HepG2 (cell line): ENCODE measurements around the gene SH3BP2. TPM values are rescaled to one million over a fixed set of nuclear protein-coding genes. Genes with fewer than 3 reads are reported as not detected.

Source experiments
- ATAC-seq: fragments of 200-7000 bp; cut with Tn5 transposase; 3 replicates; pipeline ENCODE4 v1.9.1; 2020; ENCODE audit warnings: mild to moderate bottlenecking, moderate library complexity
- BruUV-seq: library from RNA; stranded (reverse); fragments of 400-500 nt; replicated peaks from 2 replicates; lab custom pipeline; 2021; lab: Mats Ljungman, UMichigan
- CTCF ChIA-PET: fragments of 300-600 bp; formaldehyde crosslinking; extraction: SDS; loops from one replicate; lab custom pipeline; 2021; ENCODE audit warnings: low total read pairs, inconsistent platforms, low intra/inter-chr PET ratio; lab: Yijun Ruan, JAX
- POLR2A ChIA-PET: fragments of 350-600 bp; sonication (Branson Sonifier 250); formaldehyde crosslinking; loops from one replicate; lab custom pipeline; 2020; ENCODE audit warnings: antibody characterized with exemption, inconsistent platforms; lab: Yijun Ruan, JAX
- DNase-seq: peaks from one replicate; pipeline ENCODE4 v3.0.0-alpha.2; 2015; ENCODE audit warnings: low spot score
- FAIRE-seq: peaks from 3 replicates; lab custom pipeline; 2011; peaks lifted over from hg19 to GRCh38; lab: Jason Lieb, UNC
- H2AFZ ChIP-seq: one replicate; pipeline ENCODE4 v1.6.1; 2011; ENCODE audit warnings: low read length, inconsistent platforms
- H3K27ac ChIP-seq: fragments of 300-600 bp; 3 replicates; pipeline ENCODE4 v1.8.0; 2011; ENCODE audit warnings: mixed run types, mild to moderate bottlenecking, mixed read lengths, low read length, inconsistent platforms; ENCODE audit not compliant: insufficient read depth; ENCODE audit errors: extremely low read length
- H3K27me3 ChIP-seq, 2 experiments: fragments of 200-600 bp in 1 of 2; 2 replicates in 1 of 2; 3 replicates in 1 of 2; pipeline versions ENCODE4 v1.6.0 to v1.8.0; 2011; ENCODE audit warnings: low read length in 2 of 2, mild to moderate bottlenecking in 2 of 2, moderate library complexity in 2 of 2, inconsistent platforms in 1 of 2; ENCODE audit not compliant: insufficient read depth in 2 of 2, control insufficient read depth in 1 of 2
- H3K36me3 ChIP-seq, 2 experiments: fragments of 200-600 bp in 1 of 2; replicated peaks in 1 of 2; 2 replicates in 1 of 2; 3 replicates in 1 of 2; pipeline versions ENCODE4 v1.5.1 to v1.8.0; 2011; ENCODE audit warnings: low read length in 2 of 2, inconsistent platforms in 1 of 2; ENCODE audit not compliant: insufficient read depth in 2 of 2, control insufficient read depth in 1 of 2
- H3K4me1 ChIP-seq: 2 replicates; pipeline ENCODE4 v1.5.1; 2012; ENCODE audit warnings: low read length, inconsistent platforms; ENCODE audit not compliant: insufficient read depth
- H3K4me2 ChIP-seq: 2 replicates; pipeline ENCODE4 v1.6.0; 2011; ENCODE audit warnings: low read depth, low read length, inconsistent platforms
- H3K4me3 ChIP-seq, 3 experiments: fragments of 200-600 bp in 1 of 3; sonication (generic), shearing (Covaris generic) in 1 of 3; replicated peaks in 1 of 3; 2 replicates each; pipeline ENCODE4 v1.5.1; 2011 to 2016; ENCODE audit warnings: low read length in 3 of 3, inconsistent platforms in 2 of 3, low read depth in 2 of 3, mild to moderate bottlenecking in 2 of 3, control low read depth in 1 of 3, mixed read lengths in 1 of 3; ENCODE audit not compliant: insufficient read depth in 1 of 3
- H3K79me2 ChIP-seq: one replicate; pipeline ENCODE4 v1.6.1; 2011; ENCODE audit warnings: low read length, inconsistent platforms; ENCODE audit not compliant: insufficient read depth
- H3K9ac ChIP-seq: 2 replicates; pipeline ENCODE4 v1.6.0; 2011; ENCODE audit warnings: mild to moderate bottlenecking, low read depth, low read length, inconsistent platforms; ENCODE audit not compliant: insufficient read depth
- H3K9me3 ChIP-seq: 2 replicates; pipeline ENCODE4 v1.5.1; 2012; ENCODE audit warnings: mild to moderate bottlenecking, low read length
- H4K20me1 ChIP-seq: 2 replicates; pipeline ENCODE4 v1.6.0; 2011; ENCODE audit warnings: inconsistent platforms, mild to moderate bottlenecking, low read length, moderate library complexity; ENCODE audit not compliant: insufficient read depth
- AFF4 ChIP-seq: sonication (generic); formaldehyde crosslinking; IDR thresholded peaks from 2 replicates; pipeline ENCODE4 v1.4.0; 2020; ENCODE audit warnings: missing genetic modification reagents
- DNMT1 ChIP-seq: sonication (generic); formaldehyde crosslinking; IDR thresholded peaks from 2 replicates; pipeline ENCODE4 v1.5.1; 2020; ENCODE audit warnings: mild to moderate bottlenecking, missing genetic modification reagents
- DNMT3B ChIP-seq: conservative IDR thresholded peaks from 2 replicates; pipeline ENCODE4 v1.6.1; 2016; ENCODE audit warnings: missing biosample characterization, control low read depth
- EEA1 ChIP-seq: sonication (generic); formaldehyde crosslinking; IDR thresholded peaks from 2 replicates; pipeline ENCODE4 v1.5.1; 2020; ENCODE audit warnings: mild to moderate bottlenecking, missing genetic modification reagents, borderline replicate concordance
- HES4 ChIP-seq: sonication (generic); formaldehyde crosslinking; IDR thresholded peaks from 2 replicates; pipeline ENCODE4 v1.9.0; 2021; ENCODE audit warnings: mild to moderate bottlenecking, missing genetic modification reagents, borderline replicate concordance
- JDP2 ChIP-seq: sonication (generic); formaldehyde crosslinking; IDR thresholded peaks from 2 replicates; pipeline ENCODE4 v1.8.1; 2022; ENCODE audit warnings: missing genetic modification reagents, borderline replicate concordance
- ZNF343 ChIP-seq: sonication (generic); formaldehyde crosslinking; IDR thresholded peaks from 2 replicates; pipeline ENCODE4 v1.4.0; 2020; ENCODE audit warnings: mild to moderate bottlenecking, missing genetic modification reagents
- ZNF432 ChIP-seq: sonication (generic); formaldehyde crosslinking; IDR thresholded peaks from 2 replicates; pipeline ENCODE4 v1.5.0; 2020; ENCODE audit warnings: missing genetic modification reagents, mild to moderate bottlenecking, borderline replicate concordance
- ZNF550 ChIP-seq: sonication (generic); formaldehyde crosslinking; IDR thresholded peaks from 2 replicates; pipeline ENCODE4 v1.4.0; 2020; ENCODE audit warnings: mild to moderate bottlenecking, missing genetic modification reagents, borderline replicate concordance
- ZNF607 ChIP-seq: sonication (generic); formaldehyde crosslinking; IDR thresholded peaks from 2 replicates; pipeline ENCODE4 v1.5.1; 2020; ENCODE audit warnings: missing genetic modification reagents, mild to moderate bottlenecking, borderline replicate concordance
- ZNF788 ChIP-seq: sonication (generic); formaldehyde crosslinking; IDR thresholded peaks from 2 replicates; pipeline ENCODE4 v1.5.0; 2020; ENCODE audit warnings: mild to moderate bottlenecking, missing genetic modification reagents, borderline replicate concordance
- WGBS: methylation state at CpG from one replicate; pipeline ENCODE4 v1.1.6; 2017; ENCODE audit warnings: low lambda C conversion rate; 5-methylcytosine and 5-hydroxymethylcytosine counted together
- in situ Hi-C: cut with HindIII; loops from 2 replicates; pipeline ENCODE4 v1.10.0; 2017; ENCODE audit warnings: low pct_unique_long_range_greater_than_20kb; ENCODE audit not compliant: extremely low pct_ligation_motif_present
- intact Hi-C: fragments of 100-400 bp; cut with micrococcal nuclease; formaldehyde crosslinking; loops from one replicate; pipeline ENCODE4 v1.10.0; 2022; ENCODE audit not compliant: unreplicated experiment
- polyA plus RNA-seq, 8 experiments: library from polyadenylated mRNA; depleted of rRNA in 3 of 8; stranded (reverse) in 7 of 8; unstranded in 1 of 8; fragments of >200 nt; fragmentation: Illumina TruSeq in 4 of 8; extraction: Trizol in 4 of 8; gene quantifications; 2 replicates each; pipeline versions ENCODE4 v1.2.1 to v1.2.3, GENCODE V29; 2011 to 2016; ENCODE audit warnings: low read depth in 4 of 8, missing spikeins in 1 of 8, mixed read lengths in 1 of 8; ENCODE audit not compliant: insufficient read depth in 1 of 8
- total RNA-seq, 5 experiments: library from RNA; depleted of rRNA; stranded (reverse); fragments of >200 nt; fragmentation: Illumina TruSeq; extraction: Trizol; gene quantifications; 2 replicates each; pipeline ENCODE4 v1.2.3, GENCODE V29; 2016; ENCODE audit warnings: low read depth in 1 of 5
- TF ChIP-seq, protein P1 (sequence below): sonication (generic); formaldehyde crosslinking; IDR thresholded peaks from 2 replicates; pipeline ENCODE4 v1.4.0; 2020; ENCODE audit warnings: missing genetic modification reagents
- TF ChIP-seq, protein P2 (sequence below): sonication (generic); formaldehyde crosslinking; IDR thresholded peaks from 2 replicates; pipeline ENCODE4 v1.5.1; 2020; ENCODE audit warnings: mild to moderate bottlenecking, missing genetic modification reagents

The SH3BP2 gene
- total and polyA plus RNA-seq, 2 of the 13 experiments (the other 11 are each of a cell fraction or from before 2014, with no cell fraction given) = 16.9 to 34.5 TPM

DNA sequence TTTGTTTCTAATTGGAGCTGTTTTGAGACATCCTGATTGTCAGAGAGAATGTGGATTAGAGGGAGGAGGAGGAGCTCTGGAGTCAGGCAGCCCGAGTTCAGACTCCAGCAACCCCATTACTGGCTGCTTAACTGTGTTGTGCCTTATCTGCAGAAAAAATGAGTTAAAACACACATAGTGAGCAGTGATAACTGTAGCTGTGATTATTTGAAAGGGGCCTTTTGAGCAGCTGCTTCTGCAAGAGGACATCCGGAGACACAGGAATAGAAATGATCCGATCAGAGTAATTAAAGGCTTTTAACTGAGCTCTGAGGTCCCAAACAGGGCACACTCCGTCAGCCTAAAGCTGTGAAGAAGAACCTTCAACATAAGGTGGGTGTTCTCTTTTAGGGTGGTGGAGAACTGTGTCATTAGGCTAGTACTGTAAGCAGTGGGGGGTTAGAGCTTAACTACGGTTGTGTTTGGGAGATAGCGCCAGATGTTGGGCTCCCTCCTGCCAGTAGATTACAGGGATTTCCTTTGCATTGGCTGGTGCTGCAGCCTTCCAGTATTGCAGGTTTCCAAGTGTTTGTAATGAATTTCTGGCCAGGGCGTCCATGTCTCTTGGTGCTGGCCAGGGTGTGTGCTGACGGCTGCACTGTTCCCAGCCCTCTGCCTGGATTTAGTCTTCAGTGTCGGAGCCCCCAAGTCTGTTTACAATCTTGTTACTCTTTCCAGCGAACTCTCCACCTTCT lies 75.0 kb downstream of the SH3BP2 start (continued):
- no peak for TF ChIP-seq DNMT1 (CRISPR knock-in tag)
- TF ChIP-seq ZNF788 (CRISPR knock-in tag) = no peak
- TF ChIP-seq ZNF432 (CRISPR knock-in tag) = no peak
- no peak for TF ChIP-seq AFF4
- TF ChIP-seq DNMT3B (CRISPR knock-in tag) = no peak

DNA sequence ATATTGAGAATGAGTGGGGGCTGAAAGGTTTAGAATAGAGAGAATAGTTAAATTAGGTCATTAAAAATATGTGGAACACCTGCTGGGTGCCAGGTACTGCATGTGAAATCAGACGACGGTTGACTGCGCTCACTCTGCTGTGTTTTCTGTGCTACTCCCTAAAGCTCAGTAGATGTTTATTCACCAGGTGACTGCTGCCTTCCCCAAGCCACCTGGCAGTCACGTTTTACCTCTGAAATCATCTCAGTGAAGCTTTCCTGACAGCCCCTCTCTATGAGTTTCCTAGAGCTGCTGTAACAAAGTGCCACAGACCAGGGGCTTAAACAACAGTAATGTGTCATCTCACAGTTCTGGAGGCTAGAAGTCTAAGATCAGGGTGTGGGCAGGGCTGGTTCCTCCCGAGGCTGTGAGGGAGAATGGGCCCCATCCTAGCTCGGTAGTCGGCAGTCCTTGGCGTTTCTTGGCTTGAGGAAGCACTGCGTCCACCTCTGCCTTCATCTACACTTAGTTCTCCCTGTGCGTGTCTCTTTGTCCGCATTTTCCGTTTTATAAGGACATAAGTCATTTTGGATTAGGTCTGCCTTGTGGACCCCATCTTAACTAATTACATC lies 76.1 kb downstream of the SH3BP2 start:
- 88% methylated on average over 11 of the region's 12 CpGs for WGBS
- Histone ChIP-seq H3K9me3 (no peaks in the 10 kb centered on the region), H3K36me3 (no peaks in the 10 kb centered on the region; a peak in 1 of 5 replicates), H3K4me3 (no peak overlapping the region), H3K4me2 (no peak overlapping the region), H3K9ac (no peak overlapping the region), H3K4me1 (peaks cover 90% of the 10 kb centered on the region), H3K27ac (no peak overlapping the region), H4K20me1 (peaks cover 53% of the 10 kb centered on the region), H2AFZ (no peak overlapping the region), H3K79me2 (peaks cover 95% of the 10 kb centered on the region), H3K27me3 (no peaks in the 10 kb centered on the region)
- CTCF ChIA-PET = no interaction called here
- no peak for FAIRE-seq
- POLR2A ChIA-PET = no interaction called here
- in situ Hi-C loops = no loop called here
- DNase-seq = no peak
- ATAC-seq = no peak
- intact Hi-C loops = loop anchor here (10.0 kb wide), 2 partner anchors 66 to 114 kb away; partner anchors contain the start of gene TNIP2
- BruUV-seq = no TSS peak
- TF ChIP-seq, protein P1, sequence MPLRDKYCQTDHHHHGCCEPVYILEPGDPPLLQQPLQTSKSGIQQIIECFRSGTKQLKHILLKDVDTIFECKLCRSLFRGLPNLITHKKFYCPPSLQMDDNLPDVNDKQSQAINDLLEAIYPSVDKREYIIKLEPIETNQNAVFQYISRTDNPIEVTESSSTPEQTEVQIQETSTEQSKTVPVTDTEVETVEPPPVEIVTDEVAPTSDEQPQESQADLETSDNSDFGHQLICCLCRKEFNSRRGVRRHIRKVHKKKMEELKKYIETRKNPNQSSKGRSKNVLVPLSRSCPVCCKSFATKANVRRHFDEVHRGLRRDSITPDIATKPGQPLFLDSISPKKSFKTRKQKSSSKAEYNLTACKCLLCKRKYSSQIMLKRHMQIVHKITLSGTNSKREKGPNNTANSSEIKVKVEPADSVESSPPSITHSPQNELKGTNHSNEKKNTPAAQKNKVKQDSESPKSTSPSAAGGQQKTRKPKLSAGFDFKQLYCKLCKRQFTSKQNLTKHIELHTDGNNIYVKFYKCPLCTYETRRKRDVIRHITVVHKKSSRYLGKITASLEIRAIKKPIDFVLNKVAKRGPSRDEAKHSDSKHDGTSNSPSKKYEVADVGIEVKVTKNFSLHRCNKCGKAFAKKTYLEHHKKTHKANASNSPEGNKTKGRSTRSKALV = no peak
- TF ChIP-seq ZNF550 (no peak), EEA1 (CRISPR knock-in tag) (no peak), ZNF343 (no peak), JDP2 (CRISPR knock-in tag) (no peak), HES4 (CRISPR knock-in tag) (no peak), ZNF607 (CRISPR knock-in tag) (no peak)
- TF ChIP-seq, protein P2, sequence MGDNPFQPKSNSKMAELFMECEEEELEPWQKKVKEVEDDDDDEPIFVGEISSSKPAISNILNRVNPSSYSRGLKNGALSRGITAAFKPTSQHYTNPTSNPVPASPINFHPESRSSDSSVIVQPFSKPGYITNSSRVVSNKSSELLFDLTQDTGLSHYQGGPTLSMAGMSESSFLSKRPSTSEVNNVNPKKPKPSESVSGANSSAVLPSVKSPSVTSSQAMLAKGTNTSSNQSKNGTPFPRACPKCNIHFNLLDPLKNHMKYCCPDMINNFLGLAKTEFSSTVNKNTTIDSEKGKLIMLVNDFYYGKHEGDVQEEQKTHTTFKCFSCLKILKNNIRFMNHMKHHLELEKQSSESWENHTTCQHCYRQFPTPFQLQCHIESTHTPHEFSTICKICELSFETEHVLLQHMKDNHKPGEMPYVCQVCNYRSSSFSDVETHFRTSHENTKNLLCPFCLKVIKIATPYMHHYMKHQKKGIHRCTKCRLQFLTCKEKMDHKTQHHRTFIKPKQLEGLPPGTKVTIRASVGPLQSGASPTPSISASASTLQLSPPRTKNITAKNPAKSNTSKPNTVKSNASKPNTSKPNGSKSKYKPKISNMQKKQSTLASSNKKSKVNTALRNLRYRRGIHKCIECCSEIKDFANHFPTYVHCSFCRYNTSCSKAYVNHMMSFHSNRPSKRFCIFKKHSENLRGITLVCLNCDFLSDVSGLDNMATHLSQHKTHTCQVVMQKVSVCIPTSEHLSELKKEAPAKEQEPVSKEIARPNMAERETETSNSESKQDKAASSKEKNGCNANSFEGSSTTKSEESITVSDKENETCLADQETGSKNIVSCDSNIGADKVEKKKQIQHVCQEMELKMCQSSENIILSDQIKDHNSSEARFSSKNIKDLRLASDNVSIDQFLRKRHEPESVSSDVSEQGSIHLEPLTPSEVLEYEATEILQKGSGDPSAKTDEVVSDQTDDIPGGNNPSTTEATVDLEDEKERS (CRISPR knock-in tag) = no peak
